MM.1S (cell line): ENCODE results near the gene CYTH1.

Experiments
- EZH2 ChIP-seq: fragments of 300-600 bp; sonication (generic); optimal IDR thresholded peaks from 2 replicates; pipeline ENCODE3; 2017; ENCODE audit warnings: low read depth, mild to moderate bottlenecking, antibody characterized with exemption, low read length, mixed read lengths
- TF ChIP-seq, protein P1 (sequence below): fragments of 300-600 bp; sonication (generic); IDR thresholded peaks from 2 replicates; pipeline ENCODE4 v1.5.1; 2016; ENCODE audit warnings: antibody characterized with exemption, low read length, mixed read lengths

DNA sequence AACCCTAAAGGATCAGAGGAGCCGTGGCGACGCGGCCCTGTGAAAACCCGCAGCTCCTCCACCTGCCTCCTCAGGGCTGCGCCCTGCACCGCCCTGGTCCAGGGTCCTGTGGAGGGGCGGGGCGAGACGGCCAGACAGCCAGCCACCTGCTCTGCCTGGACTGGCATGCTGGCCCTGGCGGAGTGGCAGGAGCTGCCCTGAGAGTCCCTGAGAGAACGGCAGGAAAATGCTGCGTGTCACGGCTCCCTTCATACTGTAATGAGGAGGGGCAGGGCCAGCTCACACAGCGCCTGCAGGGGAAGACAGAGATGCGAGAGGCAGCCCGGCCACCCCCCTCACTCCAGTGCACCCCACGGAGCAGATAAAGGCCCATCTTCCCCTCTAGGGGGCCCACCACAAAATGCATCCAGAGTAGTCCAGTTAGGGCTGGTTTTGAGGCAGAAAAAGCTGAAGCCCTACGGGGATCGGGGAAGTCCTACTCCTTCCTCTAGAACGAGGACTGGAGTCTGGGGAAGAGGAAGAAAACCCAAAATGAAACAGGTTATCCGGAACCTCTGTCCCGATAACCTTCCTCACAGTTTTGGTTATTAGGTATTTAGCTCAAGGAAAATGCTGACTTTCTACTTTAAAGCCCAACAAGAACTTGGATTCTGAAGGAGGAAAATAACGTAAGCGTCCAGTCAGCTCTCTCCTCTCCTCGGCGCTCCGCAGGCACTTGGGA lies 107.3 kb downstream of the CYTH1 start:
- TF ChIP-seq, protein P1, sequence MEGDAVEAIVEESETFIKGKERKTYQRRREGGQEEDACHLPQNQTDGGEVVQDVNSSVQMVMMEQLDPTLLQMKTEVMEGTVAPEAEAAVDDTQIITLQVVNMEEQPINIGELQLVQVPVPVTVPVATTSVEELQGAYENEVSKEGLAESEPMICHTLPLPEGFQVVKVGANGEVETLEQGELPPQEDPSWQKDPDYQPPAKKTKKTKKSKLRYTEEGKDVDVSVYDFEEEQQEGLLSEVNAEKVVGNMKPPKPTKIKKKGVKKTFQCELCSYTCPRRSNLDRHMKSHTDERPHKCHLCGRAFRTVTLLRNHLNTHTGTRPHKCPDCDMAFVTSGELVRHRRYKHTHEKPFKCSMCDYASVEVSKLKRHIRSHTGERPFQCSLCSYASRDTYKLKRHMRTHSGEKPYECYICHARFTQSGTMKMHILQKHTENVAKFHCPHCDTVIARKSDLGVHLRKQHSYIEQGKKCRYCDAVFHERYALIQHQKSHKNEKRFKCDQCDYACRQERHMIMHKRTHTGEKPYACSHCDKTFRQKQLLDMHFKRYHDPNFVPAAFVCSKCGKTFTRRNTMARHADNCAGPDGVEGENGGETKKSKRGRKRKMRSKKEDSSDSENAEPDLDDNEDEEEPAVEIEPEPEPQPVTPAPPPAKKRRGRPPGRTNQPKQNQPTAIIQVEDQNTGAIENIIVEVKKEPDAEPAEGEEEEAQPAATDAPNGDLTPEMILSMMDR: no peak
- TF ChIP-seq EZH2: no peak
